Keratinocyte (primary cell): Measurements from ENCODE around the gene ATP13A3. TPM values are rescaled to one million over a fixed set of nuclear protein-coding genes. Genes with fewer than 3 reads are reported as not detected.

Experiments used
- DNase-seq: peaks from one replicate; pipeline ENCODE4 v3.0.0-alpha.2; 2011; ENCODE audit warnings: low read depth, missing footprints, low spot score
- FAIRE-seq: peaks from 2 replicates; lab custom pipeline; 2011; peaks lifted over from hg19 to GRCh38; lab: Jason Lieb, UNC
- H2AFZ ChIP-seq: 2 replicates; pipeline ENCODE4 v1.6.0; 2012; ENCODE audit warnings: low read length, control low read depth, inconsistent platforms; ENCODE audit not compliant: control insufficient read depth
- H3K27ac ChIP-seq: 2 replicates; pipeline ENCODE4 v1.5.1; 2011; ENCODE audit warnings: low read length; ENCODE audit not compliant: control insufficient read depth, insufficient read depth
- H3K27me3 ChIP-seq: 3 replicates; pipeline ENCODE4 v1.6.0; 2011; ENCODE audit warnings: low read length; ENCODE audit not compliant: control insufficient read depth, insufficient read depth; ENCODE audit errors: extremely low read depth
- H3K36me3 ChIP-seq, 2 experiments: 2 replicates in 1 of 2; 3 replicates in 1 of 2; pipeline ENCODE4 v1.5.1; 2011; ENCODE audit warnings: low read length in 2 of 2, mild to moderate bottlenecking in 1 of 2; ENCODE audit not compliant: control insufficient read depth in 2 of 2, insufficient read depth in 2 of 2; ENCODE audit errors: extremely low read depth in 1 of 2
- H3K4me1 ChIP-seq: 3 replicates; pipeline ENCODE4 v1.5.1; 2011; ENCODE audit warnings: low read length; ENCODE audit not compliant: control insufficient read depth, insufficient read depth; ENCODE audit errors: extremely low read depth
- H3K4me2 ChIP-seq: 3 replicates; pipeline ENCODE4 v1.6.0; 2011; ENCODE audit warnings: low read depth, low read length; ENCODE audit not compliant: control insufficient read depth, insufficient read depth; ENCODE audit errors: extremely low read depth
- H3K4me3 ChIP-seq, 3 experiments: fragments of 200-600 bp in 1 of 3; sonication (generic) in 1 of 3; 2 replicates in 2 of 3; 3 replicates in 1 of 3; pipeline ENCODE4 v1.5.1; 2011 to 2016; ENCODE audit warnings: low read length in 3 of 3, mild to moderate bottlenecking in 3 of 3, control low read depth in 2 of 3, inconsistent platforms in 1 of 3, low read depth in 1 of 3, mixed read lengths in 1 of 3, mixed run types in 1 of 3, moderate library complexity in 1 of 3; ENCODE audit not compliant: control insufficient read depth in 2 of 3, insufficient read depth in 2 of 3; ENCODE audit errors: extremely low read depth in 1 of 3
- H3K79me2 ChIP-seq: 2 replicates; pipeline ENCODE4 v1.6.0; 2012; ENCODE audit warnings: low read length; ENCODE audit not compliant: control insufficient read depth, insufficient read depth
- H3K9ac ChIP-seq: 3 replicates; pipeline ENCODE4 v1.6.0; 2011; ENCODE audit warnings: low read length; ENCODE audit not compliant: control insufficient read depth, insufficient read depth; ENCODE audit errors: extremely low read depth
- H3K9me1 ChIP-seq: 3 replicates; pipeline ENCODE4 v1.6.0; 2011; ENCODE audit warnings: low read length; ENCODE audit not compliant: control insufficient read depth, insufficient read depth; ENCODE audit errors: extremely low read depth
- H3K9me3 ChIP-seq: 2 replicates; pipeline ENCODE4 v1.5.1; 2012; ENCODE audit warnings: low read depth, low read length; ENCODE audit not compliant: control insufficient read depth
- H4K20me1 ChIP-seq: 3 replicates; pipeline ENCODE4 v1.6.0; 2011; ENCODE audit warnings: low read length; ENCODE audit not compliant: control insufficient read depth, insufficient read depth; ENCODE audit errors: extremely low read depth
- CTCF ChIP-seq, 3 experiments: IDR thresholded peaks in 1 of 3; conservative IDR thresholded peaks in 1 of 3; optimal IDR thresholded peaks in 1 of 3; 2 replicates in 2 of 3; 3 replicates in 1 of 3; pipeline versions ENCODE3 to v1.5.1; 2011; ENCODE audit warnings: low read length in 3 of 3, mild to moderate bottlenecking in 3 of 3, moderate library complexity in 2 of 3, control low read depth in 1 of 3, inconsistent platforms in 1 of 3; ENCODE audit not compliant: insufficient read depth in 2 of 3; ENCODE audit errors: extremely low read depth in 1 of 3
- EZH2 ChIP-seq: IDR thresholded peaks from one replicate; pipeline ENCODE4 v1.6.1; 2012; ENCODE audit warnings: inconsistent platforms, mild to moderate bottlenecking, low read length, moderate library complexity
- dilution Hi-C: fragments of 300-500 bp; cut with MboI; formaldehyde crosslinking; loops from one replicate; pipeline ENCODE4 v1.7.0; 2020; ENCODE audit warnings: low sequenced_read_pairs; ENCODE audit not compliant: extremely low pct_ligation_motif_present
- polyA plus RNA-seq, 5 experiments: library from polyadenylated mRNA; depleted of rRNA in 3 of 5; stranded (reverse) in 3 of 5; stranded (forward) in 1 of 5; unstranded in 1 of 5; fragments of >200 nt; gene quantifications; 1 replicate in 1 of 5; 2 replicates in 3 of 5; 3 replicates in 1 of 5; pipeline versions ENCODE4 v1.2.1 to v1.2.3, GENCODE V29; 2011 to 2012; ENCODE audit warnings: missing spikeins in 2 of 5, low read depth in 1 of 5, low replicate concordance in 1 of 5

The ATP13A3 gene
- polyA plus RNA-seq, 1 donor (not counting 4 experiments of a cell fraction or from before 2014, with no cell fraction given) = 103 TPM

DNA sequence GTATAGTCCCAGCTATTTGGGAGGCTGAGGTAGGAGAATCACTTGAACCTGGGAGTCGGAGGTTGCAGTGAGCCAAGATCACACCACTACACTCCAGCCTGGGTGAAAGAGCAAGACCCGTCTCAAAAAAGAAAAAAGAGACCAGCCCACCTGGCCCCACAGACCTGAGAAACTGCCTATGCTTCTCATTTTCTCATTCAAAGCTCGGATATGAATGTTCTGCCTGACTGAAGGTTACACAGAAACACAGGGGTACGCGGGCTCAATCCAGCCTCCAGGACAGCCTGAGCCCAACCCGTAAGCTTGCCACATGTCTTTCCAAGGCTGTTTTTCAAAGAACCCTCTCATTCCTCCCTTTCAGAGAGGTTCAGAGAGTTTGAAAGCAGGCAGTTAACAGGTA, 107.6 kb downstream of the ATP13A3 start:
- Histone ChIP-seq H3K9me1 (no peaks in the 10 kb centered on the region), H3K9ac (no peak overlapping the region), H3K4me3 (no peak overlapping the region), H3K27me3 (peaks cover 14% of the 10 kb centered on the region), H3K4me2 (no peak overlapping the region), H3K27ac (no peak overlapping the region), H3K9me3 (no peaks in the 10 kb centered on the region), H3K79me2 (no peaks in the 10 kb centered on the region), H2AFZ (no peak overlapping the region), H3K4me1 (no peaks in the 10 kb centered on the region), H4K20me1 (no peaks in the 10 kb centered on the region), H3K36me3 (no peaks in the 10 kb centered on the region)
- no peak for TF ChIP-seq EZH2
- no peak for TF ChIP-seq CTCF (optimal IDR thresholded peaks at IDR 0.05 in 1 of 3, IDR thresholded peaks at IDR 0.05 in 1 of 3, conservative IDR thresholded peaks at IDR 0.05 in 1 of 3; ENCODE audit: extremely low read depth in 1 of 3, insufficient read depth in 2 of 3, low read length in 3 of 3)
- dilution Hi-C loops = no loop called here
- FAIRE-seq = no peak
- DNase-seq = no peak

GRCh38 chr3:194377708-194378107, 109.1 kb downstream of the ATP13A3 start:
- TF ChIP-seq CTCF (optimal IDR thresholded peaks at IDR 0.05 in 1 of 3, IDR thresholded peaks at IDR 0.05 in 1 of 3, conservative IDR thresholded peaks at IDR 0.05 in 1 of 3; ENCODE audit: extremely low read depth in 1 of 3, insufficient read depth in 2 of 3, low read length in 3 of 3) = no peak
- TF ChIP-seq EZH2 = no peak
- no peaks in the 10 kb centered on the region for H3K9me1 ChIP-seq
- H3K9me3 ChIP-seq = no peaks in the 10 kb centered on the region
- H3K4me3 ChIP-seq = no peak overlapping the region
- H3K4me2 ChIP-seq = no peak overlapping the region
- no peak overlapping the region for H3K9ac ChIP-seq
- no peaks in the 10 kb centered on the region for H3K79me2 ChIP-seq
- H2AFZ ChIP-seq = no peak overlapping the region
- no peaks in the 10 kb centered on the region for H3K36me3 ChIP-seq
- dilution Hi-C loops = no loop called here
- no peaks in the 10 kb centered on the region for H3K4me1 ChIP-seq
- FAIRE-seq (no peak), DNase-seq (no peak)
- no peaks in the 10 kb centered on the region for H4K20me1 ChIP-seq
- no peak overlapping the region for H3K27ac ChIP-seq
- peaks cover 14% of the 10 kb centered on the region for H3K27me3 ChIP-seq
